Activated CD4-positive, alpha-beta T cell treated with anti-CD3 and anti-CD28 coated beads for 1 hour (primary cell): Measurements from ENCODE around the gene TESK1.

Experiments
- DNase-seq: peaks from one replicate; pipeline ENCODE4 v3.0.0-alpha.2; 2020

Gene TESK1, protein sequence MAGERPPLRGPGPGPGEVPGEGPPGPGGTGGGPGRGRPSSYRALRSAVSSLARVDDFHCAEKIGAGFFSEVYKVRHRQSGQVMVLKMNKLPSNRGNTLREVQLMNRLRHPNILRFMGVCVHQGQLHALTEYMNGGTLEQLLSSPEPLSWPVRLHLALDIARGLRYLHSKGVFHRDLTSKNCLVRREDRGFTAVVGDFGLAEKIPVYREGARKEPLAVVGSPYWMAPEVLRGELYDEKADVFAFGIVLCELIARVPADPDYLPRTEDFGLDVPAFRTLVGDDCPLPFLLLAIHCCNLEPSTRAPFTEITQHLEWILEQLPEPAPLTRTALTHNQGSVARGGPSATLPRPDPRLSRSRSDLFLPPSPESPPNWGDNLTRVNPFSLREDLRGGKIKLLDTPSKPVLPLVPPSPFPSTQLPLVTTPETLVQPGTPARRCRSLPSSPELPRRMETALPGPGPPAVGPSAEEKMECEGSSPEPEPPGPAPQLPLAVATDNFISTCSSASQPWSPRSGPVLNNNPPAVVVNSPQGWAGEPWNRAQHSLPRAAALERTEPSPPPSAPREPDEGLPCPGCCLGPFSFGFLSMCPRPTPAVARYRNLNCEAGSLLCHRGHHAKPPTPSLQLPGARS

DNA sequence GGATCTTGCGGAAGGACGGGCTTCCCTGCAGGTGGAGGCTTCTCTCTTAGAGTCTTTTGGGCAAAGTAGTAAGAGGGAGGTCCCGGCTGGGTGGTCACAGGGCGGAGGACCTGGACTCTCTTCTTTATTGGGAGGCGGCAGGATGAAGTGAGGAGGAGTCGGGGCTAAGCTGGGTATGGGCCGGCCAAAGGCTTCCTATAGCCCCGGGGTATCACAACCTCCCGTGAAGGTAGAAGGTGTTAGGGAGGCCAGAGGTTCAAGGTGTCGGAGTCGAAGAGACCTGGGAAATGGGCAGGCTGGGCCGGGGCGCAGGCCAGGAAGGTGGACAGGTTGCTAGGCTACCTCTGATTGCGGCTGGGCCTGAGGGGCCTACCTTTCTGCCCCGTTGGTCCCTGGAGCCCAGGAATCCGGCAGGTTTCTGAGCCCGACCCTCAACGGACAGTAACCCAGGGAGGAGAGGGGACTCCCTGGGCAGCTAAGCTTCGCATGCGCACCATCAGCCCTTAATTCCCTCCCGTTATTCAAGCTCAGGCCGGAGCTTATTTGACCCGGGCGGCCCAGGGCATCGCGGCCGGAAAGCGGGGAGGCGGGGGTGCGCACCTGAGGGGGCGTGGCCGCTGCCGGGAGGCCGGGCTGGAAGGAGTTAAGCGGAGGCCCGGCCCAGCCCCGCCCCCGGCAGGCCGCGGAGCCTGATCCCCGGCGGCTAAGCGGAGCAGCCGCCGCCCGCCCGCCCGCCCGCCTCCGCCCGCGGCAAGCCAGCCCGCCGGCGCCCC is at the start of gene TESK1:
TESK1 (plus strand) TSS at position 685 of the 773 bp plus-strand sequence. CDS start 358 bp downstream, outside the sequence.
- peak; percentile 73 for DNase-seq

DNA sequence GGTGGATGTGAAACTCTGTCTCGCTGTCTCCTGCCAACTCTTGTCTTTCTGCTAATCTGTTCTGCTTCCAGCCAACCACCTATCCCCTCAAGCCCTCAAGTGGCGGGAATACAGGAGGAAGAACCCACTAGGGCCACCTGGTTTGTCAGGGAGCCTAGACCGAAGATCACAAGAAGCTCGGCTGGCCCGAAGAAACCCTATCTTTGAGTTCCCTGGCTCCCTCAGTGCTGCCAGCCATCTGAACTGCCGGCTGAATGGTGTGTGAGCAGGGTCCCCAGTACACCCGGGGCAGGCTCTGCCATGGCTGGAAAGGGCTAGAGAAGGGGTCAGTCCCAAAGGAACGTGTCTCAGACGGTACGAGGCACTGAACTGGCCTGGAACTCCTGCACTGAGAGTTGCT is 49.2 kb upstream of the TESK1 start:
- DNase-seq: no peak

DNA sequence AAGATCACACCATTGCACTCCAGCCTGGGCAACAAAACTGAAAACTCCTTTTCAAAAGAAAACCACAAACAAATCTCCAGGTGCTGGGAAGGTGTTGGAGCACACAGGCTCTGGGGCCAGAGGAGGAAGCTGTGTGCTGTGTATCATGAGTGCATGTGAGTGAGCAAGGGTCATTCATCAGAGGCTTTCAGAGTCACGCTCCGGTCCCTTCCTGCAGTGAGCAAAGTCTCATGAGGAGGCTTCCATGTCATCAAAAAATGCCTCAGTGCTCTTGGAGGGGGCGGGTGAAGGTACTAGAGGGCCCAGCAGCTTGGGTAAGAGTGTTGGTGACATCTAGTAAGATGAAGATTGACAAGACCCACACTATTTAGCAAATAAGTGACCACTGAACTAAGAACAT is 48.3 kb upstream of the TESK1 start:
- DNase-seq: no peak

DNA sequence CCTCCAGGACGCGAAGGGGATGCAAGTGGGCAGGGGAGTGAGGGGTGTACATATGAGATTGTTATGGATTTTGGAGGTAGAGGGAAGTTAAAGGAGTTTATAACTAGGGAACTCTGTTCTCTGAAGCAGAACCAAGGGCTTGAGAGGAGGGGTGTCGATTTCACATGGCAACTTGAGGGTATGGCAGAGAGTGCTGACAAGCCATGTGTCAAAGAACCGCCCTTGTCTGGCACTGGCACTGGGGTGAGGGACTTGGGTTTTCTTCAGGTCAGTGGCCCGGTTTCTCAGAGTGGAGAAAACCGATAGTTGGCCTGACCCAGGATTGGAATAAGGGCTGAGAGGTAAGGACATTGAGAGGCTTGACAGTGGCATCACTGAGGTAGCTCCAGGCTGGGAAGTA is 47.7 kb upstream of the TESK1 start:
- no peak for DNase-seq

DNA sequence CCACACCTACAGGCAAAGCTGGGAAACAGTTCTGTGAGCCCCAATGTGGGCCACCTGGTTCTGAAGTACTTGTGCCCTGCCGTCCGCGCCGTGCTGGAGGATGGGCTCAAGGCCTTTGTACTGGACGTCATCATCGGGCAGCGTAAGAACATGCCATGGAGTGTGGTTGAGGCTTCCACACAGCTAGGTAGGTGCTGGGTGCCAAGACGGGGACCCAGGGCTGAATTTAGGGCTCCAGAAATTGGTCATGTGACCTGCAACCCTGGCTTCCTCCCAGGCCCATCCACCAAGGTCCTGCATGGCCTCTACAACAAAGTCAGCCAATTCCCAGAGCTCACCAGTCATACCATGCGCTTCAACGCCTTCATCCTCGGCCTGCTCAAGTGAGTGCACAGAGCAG is 46.9 kb upstream of the TESK1 start:
- no peak for DNase-seq

DNA sequence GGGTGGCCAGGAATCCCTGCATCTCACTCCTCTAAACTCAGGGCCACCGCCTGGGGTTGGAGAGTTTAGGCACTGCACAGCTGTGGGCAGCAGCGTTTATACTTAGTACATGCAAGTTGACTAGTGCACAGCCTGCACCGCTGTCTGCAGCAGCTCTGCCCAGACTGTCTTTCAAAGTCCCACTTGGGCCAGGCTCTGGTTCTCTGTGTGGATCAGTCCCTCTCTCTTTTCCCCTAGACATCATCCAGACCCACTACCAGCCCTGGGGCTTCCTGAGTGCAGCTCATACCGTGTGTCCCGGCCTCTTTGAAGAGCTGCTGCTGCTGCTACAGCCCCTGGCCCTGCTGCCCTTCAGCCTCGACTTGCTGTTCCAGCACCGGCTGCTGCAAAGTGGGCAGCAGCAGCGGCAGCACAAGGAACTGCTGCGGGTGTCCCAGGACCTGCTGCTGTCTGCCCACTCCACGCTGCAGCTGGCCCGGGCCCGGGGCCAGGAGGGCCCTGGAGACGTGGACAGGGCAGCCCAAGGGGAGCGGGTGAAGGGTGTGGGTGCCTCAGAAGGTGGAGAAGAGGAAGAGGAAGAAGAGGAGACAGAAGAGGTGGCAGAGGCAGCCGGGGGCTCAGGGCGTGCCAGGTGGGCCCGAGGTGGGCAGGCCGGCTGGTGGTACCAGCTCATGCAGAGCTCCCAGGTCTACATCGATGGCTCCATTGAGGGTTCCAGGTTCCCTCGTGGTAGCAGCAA is 45.1 kb upstream of the TESK1 start:
- DNase-seq: no peak

DNA sequence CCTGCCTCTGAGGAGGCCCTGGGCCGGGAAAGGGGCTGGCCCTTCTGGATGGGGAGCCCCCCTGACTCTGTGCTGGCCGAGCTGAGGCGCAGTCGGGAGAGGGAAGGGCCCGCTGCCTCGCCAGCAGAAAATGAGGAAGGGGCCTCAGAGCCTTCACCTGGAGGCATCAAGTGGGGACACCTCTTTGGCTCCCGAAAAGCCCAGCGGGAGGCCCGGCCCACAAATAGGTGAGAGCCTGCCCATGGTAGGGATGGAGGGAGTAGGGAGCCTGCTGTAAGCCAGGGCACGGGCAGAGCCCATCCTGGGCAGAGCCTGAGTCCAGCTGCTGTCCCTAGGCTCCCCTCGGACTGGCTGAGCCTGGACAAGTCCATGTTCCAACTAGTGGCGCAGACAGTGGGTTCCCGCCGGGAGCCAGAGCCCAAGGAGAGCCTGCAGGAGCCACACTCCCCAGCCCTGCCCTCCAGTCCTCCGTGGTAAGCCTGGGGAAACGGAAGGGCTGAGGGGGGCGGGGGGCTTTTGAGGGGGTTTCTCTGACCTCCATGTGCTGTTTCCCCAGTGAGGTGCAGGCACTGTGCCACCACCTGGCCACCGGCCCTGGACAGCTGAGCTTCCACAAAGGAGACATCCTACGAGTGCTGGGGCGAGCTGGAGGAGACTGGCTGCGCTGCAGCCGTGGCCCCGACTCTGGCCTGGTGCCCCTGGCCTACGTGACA is 44.3 kb upstream of the TESK1 start:
- no peak for DNase-seq

DNA sequence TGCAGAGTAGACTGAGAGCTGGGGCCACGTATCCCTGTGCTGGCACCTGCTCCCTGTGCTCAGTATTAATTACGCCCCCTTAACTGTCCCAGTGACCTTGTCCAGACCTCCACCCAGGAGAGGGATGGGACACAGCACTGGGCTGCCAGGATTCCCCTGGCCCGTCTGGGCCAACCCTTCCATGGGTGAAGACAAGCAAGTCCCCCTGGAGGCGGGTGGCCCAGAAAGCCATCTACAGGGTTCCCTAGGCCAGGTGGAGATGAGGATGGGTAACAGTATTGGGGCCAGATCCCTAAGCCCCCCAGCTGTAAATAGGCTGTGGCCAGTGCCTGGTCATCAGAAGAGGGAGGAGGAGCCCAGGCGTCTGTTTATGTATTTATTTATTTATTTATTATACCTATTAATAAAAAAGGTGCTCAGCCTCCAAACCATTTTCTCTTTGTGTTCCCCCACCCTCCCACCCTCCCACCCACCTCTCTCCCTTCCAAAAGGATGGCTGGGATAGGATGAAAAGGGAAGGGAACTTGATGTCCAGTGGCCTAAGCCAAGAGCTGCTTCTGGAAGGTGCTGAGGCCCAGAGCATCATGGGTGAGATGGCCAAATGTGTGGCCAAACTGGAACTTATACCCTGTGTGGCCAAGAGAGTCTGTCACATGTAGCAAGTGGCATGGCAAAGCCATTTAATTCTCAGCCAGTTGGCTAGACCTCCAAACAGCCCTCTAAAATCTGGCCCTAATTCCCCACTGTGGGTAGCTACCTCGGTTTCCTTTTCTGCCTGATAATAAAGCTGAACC is 43.4 kb upstream of the TESK1 start:
- DNase-seq: no peak

DNA sequence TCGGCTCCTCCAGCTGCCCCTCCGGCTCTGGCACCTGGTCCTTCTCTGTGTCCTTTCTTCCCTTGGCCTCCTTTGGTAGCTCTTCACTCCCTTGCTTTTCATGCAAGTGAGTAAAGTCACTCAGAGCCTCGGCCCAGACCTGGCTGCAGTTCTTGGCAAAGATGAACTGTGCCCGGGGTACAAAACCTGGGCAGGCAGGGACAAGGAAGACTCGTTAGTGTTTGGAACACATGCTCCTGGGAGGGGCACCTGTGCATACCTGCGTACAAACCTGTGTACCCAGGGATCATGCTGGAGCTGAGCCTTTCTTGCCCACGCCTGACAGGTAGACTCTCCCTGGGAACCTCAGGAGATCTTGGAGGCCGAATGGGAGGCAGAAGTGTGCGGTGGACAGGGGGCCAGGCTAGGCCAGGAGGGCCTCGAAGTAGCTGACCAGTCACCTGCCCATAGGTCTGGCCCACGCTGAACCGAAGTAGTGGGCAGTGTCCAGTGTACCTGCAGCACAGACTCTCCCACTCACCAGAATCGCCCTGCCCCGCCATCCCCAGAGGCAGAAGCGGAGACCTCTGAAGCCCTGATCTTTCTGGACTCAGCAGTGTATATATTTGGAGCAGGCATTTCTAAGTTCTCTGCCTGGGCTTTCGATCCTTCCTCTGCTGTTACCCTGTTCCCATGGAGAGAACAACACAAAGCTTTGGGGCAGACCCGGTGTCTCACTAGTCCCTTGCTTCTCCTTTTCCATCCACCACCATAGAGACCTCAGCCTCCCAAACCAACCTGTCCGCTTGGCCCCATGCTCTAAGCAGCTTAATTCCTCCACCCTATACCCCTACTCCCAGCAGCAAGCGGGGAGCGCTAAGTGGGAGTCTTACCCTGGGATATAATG is 41.9 kb upstream of the TESK1 start:
- no peak for DNase-seq

DNA sequence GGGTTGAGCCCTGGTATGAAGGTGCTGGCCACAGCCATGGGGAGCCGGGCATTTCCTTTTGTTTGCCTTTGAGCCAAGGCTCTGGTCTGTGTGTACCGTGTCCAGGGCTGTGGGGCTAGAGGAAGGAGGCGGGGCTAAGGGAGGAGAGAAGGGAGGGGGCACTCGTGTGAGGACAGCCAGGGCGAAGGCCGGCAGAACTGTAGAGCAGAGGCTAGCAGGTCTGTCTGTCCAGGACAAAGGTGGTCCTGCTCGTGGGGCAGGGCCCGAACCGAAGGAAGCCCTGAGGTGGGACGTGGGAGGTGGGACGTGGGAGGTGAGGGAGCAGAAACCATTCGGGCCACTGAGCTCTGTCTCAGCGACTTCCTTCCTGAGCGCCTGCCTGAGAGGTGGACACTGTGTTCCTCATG is 41.3 kb upstream of the TESK1 start:
- no peak for DNase-seq

DNA sequence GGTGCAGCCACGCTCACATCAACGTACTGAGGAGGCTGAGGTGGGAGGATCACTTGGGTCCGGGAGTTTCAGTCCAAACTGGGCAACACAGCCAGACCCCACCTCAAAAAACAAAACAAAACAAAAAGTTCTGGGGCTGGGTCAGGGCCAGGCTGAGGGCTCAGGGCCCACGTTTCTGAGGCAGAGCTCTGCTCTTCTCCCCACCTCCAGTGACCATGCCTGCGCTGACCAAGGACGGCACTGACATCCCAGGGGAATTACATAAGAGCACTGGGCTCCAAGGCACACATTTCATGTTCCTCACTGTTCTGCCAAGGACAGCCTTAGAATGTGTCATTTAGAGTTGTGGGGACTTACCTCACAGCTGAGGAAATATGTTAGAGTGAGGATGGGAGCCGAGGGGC is 40.4 kb upstream of the TESK1 start:
- no peak for DNase-seq

DNA sequence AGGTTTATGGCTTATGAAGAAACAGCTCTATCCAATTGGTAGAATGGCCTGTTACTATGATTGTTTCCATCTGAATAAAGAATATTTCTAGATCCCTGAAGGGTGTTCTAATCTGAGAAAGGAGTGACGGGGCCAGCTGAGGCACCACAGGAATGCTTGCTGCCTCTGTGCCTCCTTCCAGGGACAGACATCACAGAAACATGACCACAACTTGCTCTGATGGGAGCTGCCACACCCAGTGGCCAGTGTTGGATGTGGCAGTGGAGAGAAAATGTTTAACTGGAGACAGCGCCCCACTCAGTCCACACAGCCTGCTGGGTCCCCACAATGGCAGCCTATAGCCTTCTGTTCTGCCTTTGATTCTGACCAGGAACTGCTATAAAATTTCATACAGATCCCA is 38.6 kb upstream of the TESK1 start:
- no peak for DNase-seq

DNA sequence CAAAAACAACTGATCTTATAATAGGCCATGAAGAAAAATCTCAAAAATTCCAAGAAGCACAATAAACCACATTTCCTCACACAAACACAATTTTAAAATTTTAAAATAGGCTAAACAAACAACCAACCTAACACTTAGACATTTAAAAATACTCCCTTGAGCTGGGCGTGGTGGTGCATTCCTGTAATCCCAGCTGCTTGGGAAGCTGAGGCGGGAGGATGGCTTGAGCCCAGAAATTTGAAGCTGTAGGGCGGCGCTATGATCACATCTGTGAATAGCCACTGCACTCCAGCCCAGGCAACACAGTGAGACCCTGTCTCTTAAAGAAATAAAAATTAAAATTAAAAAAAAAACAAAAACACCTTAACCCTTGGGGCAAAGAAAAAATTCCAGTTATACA is 36.9 kb upstream of the TESK1 start:
- DNase-seq: no peak

DNA sequence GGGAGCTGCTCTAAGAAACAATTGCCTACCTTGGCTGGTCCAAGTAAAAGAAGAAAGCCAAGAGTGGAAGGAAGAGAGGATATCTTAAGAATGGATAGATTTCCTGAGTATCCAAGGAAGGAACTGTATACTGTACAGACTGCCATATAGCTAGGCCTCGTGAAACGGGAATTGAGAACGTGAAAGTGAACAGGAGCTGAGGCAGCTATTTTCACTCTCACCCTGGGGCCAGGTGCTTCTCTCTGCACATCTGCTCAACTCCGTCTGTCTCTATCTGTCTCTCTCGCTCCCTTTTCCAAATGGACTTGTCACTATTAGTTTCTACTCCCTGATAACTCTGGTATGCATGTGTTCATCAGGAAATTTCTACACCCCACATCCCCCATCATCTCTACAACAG is 35.9 kb upstream of the TESK1 start:
- no peak for DNase-seq

DNA sequence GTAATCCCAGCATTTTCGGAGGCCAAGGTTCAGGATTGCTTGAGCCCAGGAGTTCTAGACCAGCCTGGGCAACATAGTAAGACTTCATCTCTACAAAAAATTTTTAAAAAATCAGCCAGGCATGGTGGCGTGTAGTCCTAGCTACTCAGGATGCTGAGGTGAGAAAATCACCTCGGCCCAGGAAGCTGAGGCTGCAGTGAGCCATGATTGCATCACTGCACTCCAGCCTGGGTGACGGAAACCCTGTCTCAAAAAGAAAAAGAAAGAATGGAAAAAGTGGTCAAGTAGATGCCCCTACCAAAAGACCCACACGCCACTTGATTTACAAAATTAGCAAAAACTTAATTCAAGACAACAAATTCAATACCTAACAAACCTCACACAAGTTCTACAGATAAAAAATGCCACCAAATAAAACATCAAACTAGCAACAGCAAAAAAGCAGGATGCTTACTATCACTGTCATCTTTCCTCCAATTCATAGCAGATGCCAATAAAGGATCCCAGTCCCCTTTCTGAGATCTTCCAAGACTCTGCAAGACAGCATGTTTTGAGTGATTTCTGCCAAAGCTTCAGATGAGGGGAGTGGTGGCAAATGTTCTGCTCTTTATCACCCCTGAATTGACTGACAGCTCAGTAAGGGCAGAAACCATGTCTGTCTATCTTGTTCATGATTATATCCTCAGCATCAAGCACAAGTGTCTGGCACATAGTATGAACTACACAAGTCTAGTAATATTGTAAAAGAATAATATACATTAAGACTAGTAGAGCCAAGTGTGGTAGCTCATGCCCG is 34.2 kb upstream of the TESK1 start:
- DNase-seq: no peak

DNA sequence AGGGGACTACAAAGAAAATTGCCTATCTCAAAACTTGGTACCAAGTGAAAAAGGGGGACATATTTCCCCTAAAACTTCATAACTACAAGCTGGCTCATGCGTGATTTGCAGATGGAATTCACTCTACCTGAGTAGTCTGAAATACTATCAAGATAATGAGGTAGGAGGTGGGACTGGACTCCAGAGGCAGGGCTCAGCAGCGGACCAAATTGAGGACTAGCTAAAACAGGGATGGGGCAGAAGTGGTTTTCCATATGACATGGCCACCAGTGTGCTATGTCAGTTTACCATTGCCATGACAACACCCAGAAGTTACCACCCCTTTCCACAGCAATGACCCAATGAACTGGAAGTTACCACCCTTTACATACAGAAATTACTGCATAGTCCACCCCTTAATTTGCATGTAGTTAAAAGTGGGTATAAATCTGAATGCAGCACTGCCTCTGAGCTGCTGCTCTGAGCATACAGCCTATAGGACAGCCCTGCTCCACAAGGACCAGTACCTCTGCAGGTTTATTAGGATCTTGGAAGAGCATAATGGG is 30.4 kb upstream of the TESK1 start:
- no peak for DNase-seq

DNA sequence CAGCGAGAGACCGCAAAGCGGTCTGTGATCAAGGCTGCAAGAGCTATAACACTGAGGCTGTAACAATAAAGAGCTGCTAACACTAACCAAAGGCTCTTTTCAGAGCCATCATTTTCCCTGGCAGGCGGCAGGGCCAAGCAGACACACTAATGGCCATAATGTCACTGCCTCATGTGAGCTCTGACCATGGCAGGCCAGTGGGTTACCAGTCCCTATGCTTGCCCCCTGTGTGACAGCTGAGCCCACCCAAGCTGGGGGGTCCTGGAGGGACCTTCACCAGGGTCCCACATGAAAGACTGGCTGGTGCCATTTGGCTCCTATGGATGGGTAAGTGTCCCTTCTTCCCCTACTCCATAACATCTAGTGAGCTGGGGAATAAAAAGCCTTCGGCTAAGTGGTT is 29.6 kb upstream of the TESK1 start:
- DNase-seq: no peak

DNA sequence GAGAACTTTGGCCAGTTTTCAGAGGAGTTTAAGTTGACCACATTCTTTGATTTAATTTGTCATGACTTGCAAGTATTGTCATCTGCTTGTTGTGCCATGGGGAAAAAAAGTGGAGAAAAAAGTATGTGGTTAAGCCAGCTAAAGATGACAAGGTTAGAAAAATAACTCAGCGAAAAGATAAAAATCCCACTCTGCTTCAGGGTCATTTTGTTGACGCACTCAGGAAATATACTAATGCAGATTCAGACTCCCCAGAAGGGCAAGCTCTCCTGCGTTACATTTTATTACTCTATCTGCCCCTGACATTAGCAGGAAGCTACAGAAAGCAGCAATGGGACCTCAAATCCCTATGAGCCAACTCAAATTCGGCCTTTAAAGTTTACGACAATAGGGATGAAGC is 27.6 kb upstream of the TESK1 start:
- no peak for DNase-seq

DNA sequence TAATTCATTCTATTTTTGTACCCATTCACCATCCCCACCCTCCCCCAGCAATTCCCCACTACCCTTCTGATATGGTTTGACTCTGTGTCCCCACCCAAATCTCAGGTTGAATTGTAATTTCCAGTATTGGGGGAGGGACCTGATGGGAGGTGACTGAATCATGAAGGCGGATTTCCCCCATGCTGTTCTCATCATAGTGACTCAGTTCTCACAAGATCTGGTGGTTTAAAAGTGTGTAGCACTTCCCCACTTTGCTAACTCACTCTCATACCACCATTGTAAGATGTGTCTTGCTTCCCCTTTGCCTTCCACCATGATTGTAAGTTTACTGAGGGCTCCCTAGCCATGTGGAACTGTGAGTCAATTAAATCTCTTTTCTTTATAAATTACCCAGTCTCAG is 25.9 kb upstream of the TESK1 start:
- no peak for DNase-seq
